HepG2 (cell line): ENCODE results near the gene ERRFI1. TPM values are rescaled to one million over a fixed set of nuclear protein-coding genes. Genes with fewer than 3 reads are reported as not detected.

ENCODE experiments used
- ATAC-seq: fragments of 200-7000 bp; cut with Tn5 transposase; 3 replicates; pipeline ENCODE4 v1.9.1; 2020; ENCODE audit warnings: mild to moderate bottlenecking, moderate library complexity
- BruUV-seq: library from RNA; stranded (reverse); fragments of 400-500 nt; replicated peaks from 2 replicates; lab custom pipeline; 2021; lab: Mats Ljungman, UMichigan
- CTCF ChIA-PET: fragments of 300-600 bp; formaldehyde crosslinking; extraction: SDS; loops from one replicate; lab custom pipeline; 2021; ENCODE audit warnings: low total read pairs, inconsistent platforms, low intra/inter-chr PET ratio; lab: Yijun Ruan, JAX
- POLR2A ChIA-PET: fragments of 350-600 bp; sonication (Branson Sonifier 250); formaldehyde crosslinking; loops from one replicate; lab custom pipeline; 2020; ENCODE audit warnings: antibody characterized with exemption, inconsistent platforms; lab: Yijun Ruan, JAX
- DNase-seq: peaks from one replicate; pipeline ENCODE4 v3.0.0-alpha.2; 2015; ENCODE audit warnings: low spot score
- FAIRE-seq: peaks from 3 replicates; lab custom pipeline; 2011; peaks lifted over from hg19 to GRCh38; lab: Jason Lieb, UNC
- H2AFZ ChIP-seq: one replicate; pipeline ENCODE4 v1.6.1; 2011; ENCODE audit warnings: low read length, inconsistent platforms
- H3K27ac ChIP-seq: fragments of 300-600 bp; 3 replicates; pipeline ENCODE4 v1.8.0; 2011; ENCODE audit warnings: mixed run types, mild to moderate bottlenecking, mixed read lengths, low read length, inconsistent platforms; ENCODE audit not compliant: insufficient read depth; ENCODE audit errors: extremely low read length
- H3K27me3 ChIP-seq, 2 experiments: fragments of 200-600 bp in 1 of 2; 2 replicates in 1 of 2; 3 replicates in 1 of 2; pipeline versions ENCODE4 v1.6.0 to v1.8.0; 2011; ENCODE audit warnings: low read length in 2 of 2, mild to moderate bottlenecking in 2 of 2, moderate library complexity in 2 of 2, inconsistent platforms in 1 of 2; ENCODE audit not compliant: insufficient read depth in 2 of 2, control insufficient read depth in 1 of 2
- H3K36me3 ChIP-seq, 2 experiments: fragments of 200-600 bp in 1 of 2; replicated peaks in 1 of 2; 2 replicates in 1 of 2; 3 replicates in 1 of 2; pipeline versions ENCODE4 v1.5.1 to v1.8.0; 2011; ENCODE audit warnings: low read length in 2 of 2, inconsistent platforms in 1 of 2; ENCODE audit not compliant: insufficient read depth in 2 of 2, control insufficient read depth in 1 of 2
- H3K4me1 ChIP-seq: 2 replicates; pipeline ENCODE4 v1.5.1; 2012; ENCODE audit warnings: low read length, inconsistent platforms; ENCODE audit not compliant: insufficient read depth
- H3K4me2 ChIP-seq: 2 replicates; pipeline ENCODE4 v1.6.0; 2011; ENCODE audit warnings: low read depth, low read length, inconsistent platforms
- H3K4me3 ChIP-seq, 3 experiments: fragments of 200-600 bp in 1 of 3; sonication (generic), shearing (Covaris generic) in 1 of 3; replicated peaks in 1 of 3; 2 replicates each; pipeline ENCODE4 v1.5.1; 2011 to 2016; ENCODE audit warnings: low read length in 3 of 3, inconsistent platforms in 2 of 3, low read depth in 2 of 3, mild to moderate bottlenecking in 2 of 3, control low read depth in 1 of 3, mixed read lengths in 1 of 3; ENCODE audit not compliant: insufficient read depth in 1 of 3
- H3K79me2 ChIP-seq: one replicate; pipeline ENCODE4 v1.6.1; 2011; ENCODE audit warnings: low read length, inconsistent platforms; ENCODE audit not compliant: insufficient read depth
- H3K9ac ChIP-seq: 2 replicates; pipeline ENCODE4 v1.6.0; 2011; ENCODE audit warnings: mild to moderate bottlenecking, low read depth, low read length, inconsistent platforms; ENCODE audit not compliant: insufficient read depth
- H3K9me3 ChIP-seq: 2 replicates; pipeline ENCODE4 v1.5.1; 2012; ENCODE audit warnings: mild to moderate bottlenecking, low read length
- H4K20me1 ChIP-seq: 2 replicates; pipeline ENCODE4 v1.6.0; 2011; ENCODE audit warnings: inconsistent platforms, mild to moderate bottlenecking, low read length, moderate library complexity; ENCODE audit not compliant: insufficient read depth
- DRAP1 ChIP-seq: IDR thresholded peaks from 2 replicates; pipeline ENCODE4 v1.6.1; 2016; ENCODE audit warnings: missing genetic modification reagents, missing compliant biosample characterization
- GTF2F1 ChIP-seq: fragments of 150-350 bp; IDR thresholded peaks from 2 replicates; pipeline ENCODE4 v1.6.1; 2014; ENCODE audit warnings: low read length
- HNF1A ChIP-seq, 2 experiments: sonication (generic) in 1 of 2; formaldehyde crosslinking in 1 of 2; IDR thresholded peaks; 2 replicates each; pipeline versions ENCODE4 v1.4.0 to v1.6.1; 2016 to 2020; ENCODE audit warnings: borderline replicate concordance in 1 of 2, low read depth in 1 of 2, mild to moderate bottlenecking in 1 of 2, missing genetic modification reagents in 1 of 2
- JDP2 ChIP-seq: sonication (generic); formaldehyde crosslinking; IDR thresholded peaks from 2 replicates; pipeline ENCODE4 v1.8.1; 2022; ENCODE audit warnings: missing genetic modification reagents, borderline replicate concordance
- MYC ChIP-seq: sonication (generic); formaldehyde crosslinking; IDR thresholded peaks from 2 replicates; pipeline ENCODE4 v1.9.0; 2021; ENCODE audit warnings: missing genetic modification reagents, borderline replicate concordance
- PAWR ChIP-seq: sonication (generic); formaldehyde crosslinking; IDR thresholded peaks from 2 replicates; pipeline ENCODE4 v1.4.0; 2020; ENCODE audit warnings: missing genetic modification reagents, mild to moderate bottlenecking, borderline replicate concordance
- POLR2A ChIP-seq, 2 experiments: IDR thresholded peaks; 2 replicates each; pipeline ENCODE4 v1.6.1; 2011; ENCODE audit warnings: low read depth in 2 of 2, low read length in 2 of 2, mild to moderate bottlenecking in 1 of 2, moderate library complexity in 1 of 2; ENCODE audit not compliant: insufficient read depth in 1 of 2
- POLR2G ChIP-seq: fragments of 200-400 bp; formaldehyde crosslinking; IDR thresholded peaks from 2 replicates; pipeline ENCODE4 v1.6.1; 2018; ENCODE audit warnings: mild to moderate bottlenecking, low read depth, low read length, moderate library complexity
- RBM22 ChIP-seq: fragments of 200-400 bp; formaldehyde crosslinking; optimal IDR thresholded peaks from 2 replicates; pipeline ENCODE3; 2017; ENCODE audit warnings: mild to moderate bottlenecking, low read length, moderate library complexity
- SOX6 ChIP-seq, 2 experiments: fragments of 450-650 bp in 1 of 2; sonication (generic) in 1 of 2; formaldehyde crosslinking in 1 of 2; IDR thresholded peaks; 2 replicates each; pipeline versions ENCODE4 v1.4.0 to v1.6.1; 2017 to 2020; ENCODE audit warnings: antibody characterized with exemption in 1 of 2, mild to moderate bottlenecking in 1 of 2, missing genetic modification reagents in 1 of 2
- TFE3 ChIP-seq: IDR thresholded peaks from 2 replicates; pipeline ENCODE4 v1.6.1; 2016
- ZNF569 ChIP-seq: sonication (generic); formaldehyde crosslinking; IDR thresholded peaks from 2 replicates; pipeline ENCODE4 v1.5.0; 2020; ENCODE audit warnings: mild to moderate bottlenecking, missing genetic modification reagents, moderate library complexity, borderline replicate concordance
- ZNF570 ChIP-seq: sonication (generic); formaldehyde crosslinking; IDR thresholded peaks from 2 replicates; pipeline ENCODE4 v1.4.0; 2020; ENCODE audit warnings: mild to moderate bottlenecking, missing genetic modification reagents, borderline replicate concordance
- ZNF644 ChIP-seq: IDR thresholded peaks from 2 replicates; pipeline ENCODE4 v1.6.1; 2016; ENCODE audit warnings: low read depth
- WGBS: methylation state at CpG from one replicate; pipeline ENCODE4 v1.1.6; 2017; ENCODE audit warnings: low lambda C conversion rate; 5-methylcytosine and 5-hydroxymethylcytosine counted together
- in situ Hi-C: cut with HindIII; loops from 2 replicates; pipeline ENCODE4 v1.10.0; 2017; ENCODE audit warnings: low pct_unique_long_range_greater_than_20kb; ENCODE audit not compliant: extremely low pct_ligation_motif_present
- intact Hi-C: fragments of 100-400 bp; cut with micrococcal nuclease; formaldehyde crosslinking; loops from one replicate; pipeline ENCODE4 v1.10.0; 2022; ENCODE audit not compliant: unreplicated experiment
- polyA plus RNA-seq, 8 experiments: library from polyadenylated mRNA; depleted of rRNA in 3 of 8; stranded (reverse) in 7 of 8; unstranded in 1 of 8; fragments of >200 nt; fragmentation: Illumina TruSeq in 4 of 8; extraction: Trizol in 4 of 8; gene quantifications; 2 replicates each; pipeline versions ENCODE4 v1.2.1 to v1.2.3, GENCODE V29; 2011 to 2016; ENCODE audit warnings: low read depth in 4 of 8, missing spikeins in 1 of 8, mixed read lengths in 1 of 8; ENCODE audit not compliant: insufficient read depth in 1 of 8
- total RNA-seq, 5 experiments: library from RNA; depleted of rRNA; stranded (reverse); fragments of >200 nt; fragmentation: Illumina TruSeq; extraction: Trizol; gene quantifications; 2 replicates each; pipeline ENCODE4 v1.2.3, GENCODE V29; 2016; ENCODE audit warnings: low read depth in 1 of 5
- TF ChIP-seq, protein P1 (sequence below): fragments of 450-650 bp; IDR thresholded peaks from 2 replicates; pipeline ENCODE4 v1.6.1; 2017

ERRFI1 gene
- total and polyA plus RNA-seq, 2 of the 13 experiments (the other 11 are each of a cell fraction or from before 2014, with no cell fraction given): 84.4 to 753 TPM

DNA sequence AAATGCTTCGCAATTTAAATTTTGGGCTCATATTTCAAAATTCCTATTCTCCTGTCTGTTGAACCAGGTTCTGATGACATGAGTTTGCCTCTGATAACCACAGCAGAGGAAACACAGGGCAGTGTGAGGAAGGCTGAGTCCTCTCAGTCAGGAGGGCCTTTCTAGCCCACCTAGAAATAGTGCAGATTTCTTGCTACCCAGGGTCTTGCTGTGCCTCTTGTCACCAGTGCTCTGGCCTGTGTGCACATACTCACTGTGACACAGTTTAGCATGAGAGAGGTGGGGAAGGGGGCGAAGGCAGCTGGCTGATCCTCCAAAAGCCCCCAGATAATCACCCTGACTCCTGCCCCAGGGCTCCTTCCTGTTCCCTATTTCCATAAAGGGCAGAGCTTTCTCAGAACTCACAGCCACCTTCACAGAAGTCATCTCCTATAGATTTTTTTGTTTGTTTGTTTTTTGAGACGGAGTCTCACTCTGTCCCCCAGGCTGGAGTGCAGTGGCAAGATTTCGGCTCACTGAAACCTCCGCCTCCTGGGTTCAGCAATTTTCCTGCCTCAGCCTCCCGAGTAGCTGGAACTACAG is 23.7 kb downstream of the ERRFI1 start:
- Histone ChIP-seq H3K27ac (no peak overlapping the region), H2AFZ (no peak overlapping the region), H4K20me1 (0 out of 2 replicates have a peak, but pooled peaks cover 7% of the 10 kb centered on the region), H3K4me1 (peaks cover 29% of the 10 kb centered on the region), H3K9me3 (no peaks in the 10 kb centered on the region), H3K4me3 (no peak overlapping the region), H3K9ac (no peak overlapping the region), H3K79me2 (no peaks in the 10 kb centered on the region), H3K36me3 (no peaks in the 10 kb centered on the region; a peak in 1 of 5 replicates), H3K27me3 (no peaks in the 10 kb centered on the region), H3K4me2 (no peak overlapping the region)
- in situ Hi-C loops: no loop called here
- ChIA-PET POLR2A (no interaction called here), CTCF (no interaction called here)
- intact Hi-C loops: no loop called here
- ATAC-seq (peak; percentile 8; the same call in 2 of the 3 replicates), FAIRE-seq (no peak), DNase-seq (no peak)
- WGBS: 86% methylated on average over 6 of the region's 6 CpGs
- BruUV-seq: no TSS peak
- TF ChIP-seq, protein P1, sequence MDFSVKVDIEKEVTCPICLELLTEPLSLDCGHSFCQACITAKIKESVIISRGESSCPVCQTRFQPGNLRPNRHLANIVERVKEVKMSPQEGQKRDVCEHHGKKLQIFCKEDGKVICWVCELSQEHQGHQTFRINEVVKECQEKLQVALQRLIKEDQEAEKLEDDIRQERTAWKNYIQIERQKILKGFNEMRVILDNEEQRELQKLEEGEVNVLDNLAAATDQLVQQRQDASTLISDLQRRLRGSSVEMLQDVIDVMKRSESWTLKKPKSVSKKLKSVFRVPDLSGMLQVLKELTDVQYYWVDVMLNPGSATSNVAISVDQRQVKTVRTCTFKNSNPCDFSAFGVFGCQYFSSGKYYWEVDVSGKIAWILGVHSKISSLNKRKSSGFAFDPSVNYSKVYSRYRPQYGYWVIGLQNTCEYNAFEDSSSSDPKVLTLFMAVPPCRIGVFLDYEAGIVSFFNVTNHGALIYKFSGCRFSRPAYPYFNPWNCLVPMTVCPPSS: no peak
- no peak for TF ChIP-seq HNF1A (IDR thresholded peaks at IDR 0.05; ENCODE audit: low read depth)
- no peak for TF ChIP-seq HNF1A (CRISPR knock-in tag; IDR thresholded peaks at IDR 0.05; ENCODE audit: borderline replicate concordance)
- no peak for TF ChIP-seq ZNF569 (CRISPR knock-in tag)
- TF ChIP-seq PAWR (CRISPR knock-in tag): no peak
- TF ChIP-seq POLR2G: peak; percentile 58
- no peak for TF ChIP-seq GTF2F1
- TF ChIP-seq TFE3 (CRISPR knock-in tag): no peak
- TF ChIP-seq RBM22: peak; percentile 58
- TF ChIP-seq ZNF570 (CRISPR knock-in tag): no peak
- TF ChIP-seq DRAP1 (CRISPR knock-in tag): no peak
- no peak for TF ChIP-seq ZNF644 (CRISPR knock-in tag)
- no peak for TF ChIP-seq SOX6 (IDR thresholded peaks at IDR 0.05)
- TF ChIP-seq SOX6 (CRISPR knock-in tag; IDR thresholded peaks at IDR 0.05): no peak
- TF ChIP-seq JDP2 (CRISPR knock-in tag): no peak
- TF ChIP-seq POLR2A (IDR thresholded peaks at IDR 0.05; ENCODE audit: insufficient read depth in 1 of 2, low read depth in 2 of 2, low read length in 2 of 2): 0 out of 4 replicates have a peak, but pooled peaks of 1 of the 2 experiments have one; percentile 23
- no peak for TF ChIP-seq MYC (CRISPR knock-in tag)
